ENCODE measurements around the gene CARD10.

Gene CARD10

GRCh38 chr22:37503850-37504249 lies 15.4 kb downstream of the CARD10 start:
- DNase-seq (ENCODE audit: low spot score), result no peak

- DNase-seq (ENCODE audit: low spot score), result no peak
Measured at GRCh38 chr22:37503183-37503683, 16.0 kb downstream of the CARD10 start.

- DNase-seq (ENCODE audit: low spot score), result no peak
Measured at GRCh38 chr22:37502342-37503182, 16.7 kb downstream of the CARD10 start.

- DNase-seq (ENCODE audit: low spot score), result no peak
Measured at GRCh38 chr22:37501610-37502341, 17.4 kb downstream of the CARD10 start.

- DNase-seq (ENCODE audit: low spot score), result no peak
Measured at GRCh38 chr22:37500745-37501609, 18.2 kb downstream of the CARD10 start.

- no peak for DNase-seq (ENCODE audit: low spot score)
Measured at GRCh38 chr22:37499789-37500540, 19.2 kb downstream of the CARD10 start.

- no peak for DNase-seq (ENCODE audit: low spot score)
Measured at GRCh38 chr22:37499027-37499707, 20.0 kb downstream of the CARD10 start.

- peak; percentile 69 for DNase-seq (ENCODE audit: low spot score)
Measured at GRCh38 chr22:37498289-37498909, 20.8 kb downstream of the CARD10 start.

GRCh38 chr22:37497062-37497599 lies 22.1 kb downstream of the CARD10 start:
- DNase-seq (ENCODE audit: low spot score), result no peak

- DNase-seq (ENCODE audit: low spot score), result no peak
Measured at GRCh38 chr22:37496651-37497050, 22.6 kb downstream of the CARD10 start.

- no peak for DNase-seq (ENCODE audit: low spot score)
Measured at GRCh38 chr22:37493979-37494378, 25.2 kb downstream of the CARD10 start.

- DNase-seq (ENCODE audit: low spot score), result peak; percentile 60
Measured at GRCh38 chr22:37492428-37493344, 26.5 kb downstream of the CARD10 start.

- DNase-seq (ENCODE audit: low spot score), result no peak
Measured at GRCh38 chr22:37491559-37492427, 27.4 kb downstream of the CARD10 start.

- DNase-seq (ENCODE audit: low spot score), result no peak
Measured at GRCh38 chr22:37491106-37491505, 28.1 kb downstream of the CARD10 start.

- no peak for DNase-seq (ENCODE audit: low spot score)
Measured at GRCh38 chr22:37489983-37490382, 29.2 kb downstream of the CARD10 start.

- DNase-seq (ENCODE audit: low spot score), result no peak
Measured at GRCh38 chr22:37488337-37489135, 30.7 kb downstream of the CARD10 start.

- no peak for DNase-seq (ENCODE audit: low spot score)
Measured at GRCh38 chr22:37487571-37487970, 31.6 kb downstream of the CARD10 start.

Measured in CD4-positive, alpha-beta T cell treated with Interleukin-15 for 4 hours (primary cell).